Fibroblast of the aortic adventitia (primary cell): Measurements from ENCODE around the gene PEPD. TPM values are rescaled to one million over a fixed set of nuclear protein-coding genes. Genes with fewer than 3 reads are reported as not detected.

Experiments used
- DNase-seq: peaks from one replicate; pipeline ENCODE4 v3.0.0-alpha.2; 2010; ENCODE audit warnings: low read depth
- H3K4me3 ChIP-seq: 2 replicates; pipeline ENCODE4 v1.5.1; 2011; ENCODE audit warnings: low read depth, mild to moderate bottlenecking, control low read depth, low read length, moderate library complexity
- CTCF ChIP-seq: IDR thresholded peaks from 2 replicates; pipeline ENCODE4 v1.5.1; 2011; ENCODE audit warnings: mild to moderate bottlenecking, low read length, control low read depth, inconsistent platforms; ENCODE audit not compliant: insufficient read depth
- total RNA-seq: library from RNA; depleted of rRNA; stranded (reverse); fragments of >200 nt; gene quantifications from 2 replicates; pipeline ENCODE4 v1.2.3, GENCODE V29; 2012; ENCODE audit warnings: low replicate concordance

The PEPD gene
- total RNA-seq, 1 donor = 65.0 TPM

- H3K4me3 ChIP-seq = no peak overlapping the region
- no peak for DNase-seq
- TF ChIP-seq CTCF = no peak
Observed at GRCh38 chr19:33514885-33515551, 6.6 kb downstream of the PEPD start.

- DNase-seq = no peak
- no peak overlapping the region for H3K4me3 ChIP-seq
- no peak for TF ChIP-seq CTCF
Observed at GRCh38 chr19:33513424-33513823, 8.2 kb downstream of the PEPD start.

- DNase-seq = no peak
- no peak for TF ChIP-seq CTCF
- H3K4me3 ChIP-seq = no peak overlapping the region
Observed at GRCh38 chr19:33512580-33513137, 8.9 kb downstream of the PEPD start.

- no peak overlapping the region for H3K4me3 ChIP-seq
- DNase-seq = no peak
- TF ChIP-seq CTCF = no peak
Observed at GRCh38 chr19:33512021-33512420, 9.6 kb downstream of the PEPD start.

GRCh38 chr19:33511346-33511745 lies 10.2 kb downstream of the PEPD start:
- DNase-seq = no peak
- TF ChIP-seq CTCF = no peak
- no peak overlapping the region for H3K4me3 ChIP-seq

- H3K4me3 ChIP-seq = no peak overlapping the region
- no peak for DNase-seq
- TF ChIP-seq CTCF = no peak
Observed at GRCh38 chr19:33510462-33511194, 11.0 kb downstream of the PEPD start.
